LNCAP (cell line): ENCODE data around the gene CHTOP.

ENCODE experiments used
- CTCF ChIP-seq: fragments of 450-650 bp; IDR thresholded peaks from 2 replicates; pipeline ENCODE4 v1.5.1; 2017; ENCODE audit warnings: mild to moderate bottlenecking

The CHTOP gene

GRCh38 chr1:153614189-153614900 is 19.5 kb upstream of the CHTOP start:
- no peak for TF ChIP-seq CTCF

GRCh38 chr1:153614906-153615305 is 19.0 kb upstream of the CHTOP start:
- no peak for TF ChIP-seq CTCF

GRCh38 chr1:153615406-153615805 is 18.5 kb upstream of the CHTOP start:
- no peak for TF ChIP-seq CTCF

- no peak for TF ChIP-seq CTCF
These were observed 17.5 kb upstream of the CHTOP start, which contains the start of gene S100A14 for GRCh38 chr1:153616144-153616916. TSS of gene S100A14 (minus strand) at chr1:153616325. CDS start at chr1:153615858, 467 bp downstream.

- TF ChIP-seq CTCF, result no peak
These were observed 17.0 kb upstream of the CHTOP start for GRCh38 chr1:153616917-153617311.

GRCh38 chr1:153617663-153618062 is 16.2 kb upstream of the CHTOP start:
- TF ChIP-seq CTCF, result no peak

- no peak for TF ChIP-seq CTCF
These were observed 14.7 kb upstream of the CHTOP start for GRCh38 chr1:153619171-153619570.
